CD4-positive, alpha-beta T cell (primary cell): ENCODE results near the gene ADARB2. TPM values are rescaled to one million over a fixed set of nuclear protein-coding genes. Genes with fewer than 3 reads are reported as not detected.

Experiments used
- ATAC-seq: fragments of 200-7000 bp; cut with Tn5 transposase; one replicate; pipeline ENCODE4 v1.10.0; 2022; ENCODE audit warnings: mild to moderate bottlenecking; ENCODE audit not compliant: poor library complexity
- CTCF ChIA-PET: fragments of 350-600 bp; sonication (Branson Sonifier 250); formaldehyde crosslinking; loops from one replicate; lab custom pipeline; 2021; ENCODE audit warnings: antibody characterized with exemption, inconsistent platforms; lab: Charles Lee
- POLR2A ChIA-PET: fragments of 350-600 bp; sonication (Branson Sonifier 250); formaldehyde crosslinking; loops from one replicate; lab custom pipeline; 2021; ENCODE audit warnings: antibody characterized with exemption, inconsistent platforms; lab: Charles Lee
- DNase-seq, 14 experiments: peaks; one replicate each; pipeline ENCODE4 v3.0.0-alpha.2; 2013 to 2020; ENCODE audit warnings: mixed read lengths in 2 of 14
- H3K27ac ChIP-seq, 2 donors: one replicate each; pipeline versions ENCODE4 v1.5.1 to v1.7.0; 2013; ENCODE audit warnings: low read length in 2 of 2, low read depth in 1 of 2, mild to moderate bottlenecking in 1 of 2
- H3K27me3 ChIP-seq, 2 experiments: 1 replicate in 1 of 2; 2 replicates in 1 of 2; pipeline versions ENCODE4 v1.6.1 to v1.7.0; 2013; ENCODE audit warnings: low read length in 2 of 2, control low read depth in 1 of 2, mild to moderate bottlenecking in 1 of 2, moderate library complexity in 1 of 2; ENCODE audit not compliant: insufficient read depth in 2 of 2, control insufficient read depth in 1 of 2
- H3K36me3 ChIP-seq: one replicate; pipeline ENCODE4 v1.6.1; 2013; ENCODE audit warnings: low read length, control low read depth; ENCODE audit not compliant: insufficient read depth
- H3K4me1 ChIP-seq: one replicate; pipeline ENCODE4 v1.6.1; 2013; ENCODE audit warnings: low read length, control low read depth; ENCODE audit not compliant: insufficient read depth
- H3K4me3 ChIP-seq: one replicate; pipeline ENCODE4 v1.5.1; 2013; ENCODE audit warnings: mild to moderate bottlenecking, low read length, moderate library complexity
- H3K9me3 ChIP-seq, 2 experiments: 1 replicate in 1 of 2; 2 replicates in 1 of 2; pipeline versions ENCODE4 v1.6.1 to v1.7.0; 2013; ENCODE audit warnings: low read length in 2 of 2, mild to moderate bottlenecking in 2 of 2, control low read depth in 1 of 2, moderate library complexity in 1 of 2; ENCODE audit not compliant: control insufficient read depth in 1 of 2, insufficient read depth in 1 of 2
- H3K27ac Mint-ChIP-seq: one replicate; pipeline ENCODE4 v1.8.0; 2020; ENCODE audit warnings: mixed read lengths
- H3K27me3 Mint-ChIP-seq: one replicate; pipeline ENCODE4 v1.8.0; 2021; ENCODE audit warnings: mixed read lengths
- H3K36me3 Mint-ChIP-seq: one replicate; pipeline ENCODE4 v1.8.0; 2021; ENCODE audit warnings: low read depth, mixed read lengths
- H3K4me1 Mint-ChIP-seq: one replicate; pipeline ENCODE4 v1.8.0; 2021; ENCODE audit warnings: low read depth, mixed read lengths
- H3K4me3 Mint-ChIP-seq: one replicate; pipeline ENCODE4 v1.8.0; 2020; ENCODE audit warnings: mild to moderate bottlenecking, mixed read lengths
- H3K9me3 Mint-ChIP-seq: one replicate; pipeline ENCODE4 v1.8.0; 2020; ENCODE audit warnings: mixed read lengths
- CTCF ChIP-seq: fragments of 200-600 bp; IDR thresholded peaks from one replicate; pipeline ENCODE4 v1.8.0; 2022; ENCODE audit warnings: antibody characterized with exemption, mild to moderate bottlenecking
- intact Hi-C, 2 experiments: fragments of 100-400 bp; cut with DNase I in 1 of 2; cut with micrococcal nuclease in 1 of 2; formaldehyde crosslinking; loops; one replicate each; pipeline versions ENCODE4 v1.15.1 to v1.9.0; 2023 to 2025; cut with DNase I, micrococcal nuclease
- total RNA-seq, 174 experiments: library from RNA in 2 of 174; stranded (reverse) in 2 of 174; gene quantifications; one replicate each; pipeline ENCODE4 v1.2.3 and lab custom pipeline; 2021 to 2026

The ADARB2 gene
- total RNA-seq, 2 experiments from 2014 or later, result 0.14 TPM; not detected in 1

- Mint-ChIP-seq H3K27ac (no peak overlapping the region), H3K9me3 (no peaks in the 10 kb centered on the region), H3K36me3 (no peaks in the 10 kb centered on the region), H3K27me3 (peaks cover 8% of the 10 kb centered on the region), H3K4me3 (no peak overlapping the region), H3K4me1 (no peaks in the 10 kb centered on the region)
- DNase-seq (no peak), ATAC-seq (no peak)
- Histone ChIP-seq H3K4me3 (no peak overlapping the region), H3K36me3 (no peaks in the 10 kb centered on the region), H3K27me3 (no peaks in the 10 kb centered on the region), H3K4me1 (no peaks in the 10 kb centered on the region), H3K9me3 (peaks cover 0 to 7% of the 10 kb centered on the region in 2 experiments), H3K27ac (no peak overlapping the region)
- intact Hi-C loops, result no loop called here
- CTCF ChIA-PET, result no interaction called here
- TF ChIP-seq CTCF, result no peak
- POLR2A ChIA-PET, result no interaction called here
Measured at GRCh38 chr10:1272079-1272776, 465.1 kb downstream of the ADARB2 start.

GRCh38 chr10:1270906-1271305 is 466.4 kb downstream of the ADARB2 start:
- Mint-ChIP-seq H3K27ac (no peak overlapping the region), H3K4me1 (no peaks in the 10 kb centered on the region), H3K27me3 (no peaks in the 10 kb centered on the region), H3K4me3 (no peak overlapping the region), H3K9me3 (no peaks in the 10 kb centered on the region), H3K36me3 (no peaks in the 10 kb centered on the region)
- ChIA-PET CTCF (no interaction called here), POLR2A (no interaction called here)
- H3K4me3 ChIP-seq, result no peak overlapping the region
- no peak for DNase-seq
- no peak overlapping the region for H3K27ac ChIP-seq
- H3K27me3 ChIP-seq, result no peaks in the 10 kb centered on the region
- no peaks in the 10 kb centered on the region for H3K36me3 ChIP-seq
- no peak for TF ChIP-seq CTCF
- intact Hi-C loops, result no loop called here
- ATAC-seq, result no peak
- peaks cover 0 to 7% of the 10 kb centered on the region in 2 experiments for H3K9me3 ChIP-seq
- H3K4me1 ChIP-seq, result no peaks in the 10 kb centered on the region

GRCh38 chr10:1270490-1270889 is 466.8 kb downstream of the ADARB2 start:
- Mint-ChIP-seq H3K9me3 (no peaks in the 10 kb centered on the region), H3K4me1 (no peaks in the 10 kb centered on the region), H3K4me3 (no peak overlapping the region), H3K36me3 (no peaks in the 10 kb centered on the region), H3K27me3 (no peaks in the 10 kb centered on the region), H3K27ac (no peak overlapping the region)
- peaks cover 0 to 7% of the 10 kb centered on the region in 2 experiments for H3K9me3 ChIP-seq
- intact Hi-C loops, result no loop called here
- DNase-seq, result no peak
- no peaks in the 10 kb centered on the region for H3K36me3 ChIP-seq
- ATAC-seq, result no peak
- H3K27me3 ChIP-seq, result no peaks in the 10 kb centered on the region
- H3K27ac ChIP-seq, result no peak overlapping the region
- no peaks in the 10 kb centered on the region for H3K4me1 ChIP-seq
- POLR2A ChIA-PET, result no interaction called here
- CTCF ChIA-PET, result no interaction called here
- TF ChIP-seq CTCF, result no peak
- no peak overlapping the region for H3K4me3 ChIP-seq
